Skeletal muscle satellite cell (primary cell): ENCODE data around the gene TP73.
A peak's percentile ranks its signal among the peaks of the same experiment; 100 is the strongest.

Experiments used
- H3K27me3 ChIP-seq: 2 replicates; pipeline ENCODE4 v1.7.0; 2013; ENCODE audit warnings: low read length; ENCODE audit not compliant: control insufficient read depth, insufficient read depth
- H3K36me3 ChIP-seq: 2 replicates; pipeline ENCODE4 v1.7.0; 2013; ENCODE audit warnings: mild to moderate bottlenecking, control low read depth, low read length; ENCODE audit not compliant: insufficient read depth
- H3K4me1 ChIP-seq: 2 replicates; pipeline ENCODE4 v1.7.0; 2013; ENCODE audit warnings: low read length; ENCODE audit not compliant: control insufficient read depth, insufficient read depth
- H3K4me2 ChIP-seq: 2 replicates; pipeline ENCODE4 v1.7.0; 2013; ENCODE audit warnings: mild to moderate bottlenecking, low read length
- H3K4me3 ChIP-seq: 2 replicates; pipeline ENCODE4 v1.7.0; 2013; ENCODE audit warnings: low read length
- H3K9ac ChIP-seq: 2 replicates; pipeline ENCODE4 v1.7.0; 2013; ENCODE audit warnings: mild to moderate bottlenecking, low read depth, low read length, moderate library complexity
- H3K9me3 ChIP-seq: replicated peaks from 2 replicates; pipeline ENCODE4 v1.7.0; 2013; ENCODE audit warnings: mild to moderate bottlenecking, control low read depth, low read length

Gene TP73

GRCh38 chr1:3691421-3692204 is 39.3 kb downstream of the TP73 start:
- no peak overlapping the region for H3K9ac ChIP-seq
- H3K4me1 ChIP-seq: no peaks in the 10 kb centered on the region
- peaks cover 10% of the 10 kb centered on the region for H3K27me3 ChIP-seq

GRCh38 chr1:3692598-3692997 is 40.3 kb downstream of the TP73 start:
- Histone ChIP-seq H3K9ac (no peak overlapping the region), H3K9me3 (no peaks in the 10 kb centered on the region), H3K36me3 (no peaks in the 10 kb centered on the region), H3K4me1 (no peaks in the 10 kb centered on the region), H3K27me3 (peaks cover 15% of the 10 kb centered on the region), H3K4me3 (no peak overlapping the region), H3K4me2 (no peak overlapping the region)

More at GRCh38 chr1:3691421-3692204, 39.3 kb downstream of the TP73 start:
- no peak overlapping the region for H3K4me3 ChIP-seq
- no peaks in the 10 kb centered on the region for H3K36me3 ChIP-seq
- H3K9me3 ChIP-seq: no peaks in the 10 kb centered on the region
- no peak overlapping the region for H3K4me2 ChIP-seq

- Histone ChIP-seq H3K9ac (no peak overlapping the region), H3K4me2 (no peak overlapping the region), H3K4me3 (no peak overlapping the region), H3K9me3 (no peaks in the 10 kb centered on the region), H3K27me3 (peaks cover 15% of the 10 kb centered on the region), H3K36me3 (no peaks in the 10 kb centered on the region), H3K4me1 (no peaks in the 10 kb centered on the region)
Observed at GRCh38 chr1:3693321-3693720, 41.0 kb downstream of the TP73 start.

- no peaks in the 10 kb centered on the region for H3K36me3 ChIP-seq
- no peaks in the 10 kb centered on the region for H3K4me1 ChIP-seq
- H3K4me3 ChIP-seq: peak overlapping the region; percentile 62
- H3K9me3 ChIP-seq: no peaks in the 10 kb centered on the region
- H3K9ac ChIP-seq: no peak overlapping the region
- peak overlapping the region; percentile 81 for H3K4me2 ChIP-seq
- H3K27me3 ChIP-seq: peaks cover 22% of the 10 kb centered on the region
Observed at GRCh38 chr1:3695326-3696217, 43.3 kb downstream of the TP73 start.

- H3K9ac ChIP-seq: no peak overlapping the region
- no peaks in the 10 kb centered on the region for H3K4me1 ChIP-seq
- H3K4me2 ChIP-seq: no peak overlapping the region
- H3K4me3 ChIP-seq: no peak overlapping the region
- no peaks in the 10 kb centered on the region for H3K36me3 ChIP-seq
- no peaks in the 10 kb centered on the region for H3K9me3 ChIP-seq
- peaks cover 26% of the 10 kb centered on the region for H3K27me3 ChIP-seq
Observed at GRCh38 chr1:3696689-3697088, 44.4 kb downstream of the TP73 start.

- no peak overlapping the region for H3K9ac ChIP-seq
- no peak overlapping the region for H3K4me2 ChIP-seq
- peaks cover 29% of the 10 kb centered on the region for H3K27me3 ChIP-seq
- H3K4me1 ChIP-seq: no peaks in the 10 kb centered on the region
- no peak overlapping the region for H3K4me3 ChIP-seq
- no peaks in the 10 kb centered on the region for H3K9me3 ChIP-seq
- H3K36me3 ChIP-seq: no peaks in the 10 kb centered on the region
Observed at GRCh38 chr1:3697104-3697503, 44.8 kb downstream of the TP73 start.

GRCh38 chr1:3697810-3698209 is 45.5 kb downstream of the TP73 start:
- H3K9me3 ChIP-seq: no peaks in the 10 kb centered on the region
- no peaks in the 10 kb centered on the region for H3K36me3 ChIP-seq
- H3K9ac ChIP-seq: no peak overlapping the region
- H3K4me3 ChIP-seq: no peak overlapping the region
- H3K4me1 ChIP-seq: no peaks in the 10 kb centered on the region
- H3K4me2 ChIP-seq: no peak overlapping the region
- peaks cover 32% of the 10 kb centered on the region for H3K27me3 ChIP-seq

- H3K9me3 ChIP-seq: no peaks in the 10 kb centered on the region
- no peak overlapping the region for H3K9ac ChIP-seq
- H3K36me3 ChIP-seq: no peaks in the 10 kb centered on the region
- no peak overlapping the region for H3K4me2 ChIP-seq
- H3K27me3 ChIP-seq: peaks cover 42% of the 10 kb centered on the region
- H3K4me1 ChIP-seq: peaks cover 8% of the 10 kb centered on the region
- no peak overlapping the region for H3K4me3 ChIP-seq
Observed at GRCh38 chr1:3698660-3699408, 46.5 kb downstream of the TP73 start.

GRCh38 chr1:3699596-3699995 is 47.3 kb downstream of the TP73 start:
- H3K27me3 ChIP-seq: peaks cover 50% of the 10 kb centered on the region

GRCh38 chr1:3700631-3701030 is 48.3 kb downstream of the TP73 start:
- no peak overlapping the region for H3K9ac ChIP-seq
- no peak overlapping the region for H3K4me3 ChIP-seq
- no peaks in the 10 kb centered on the region for H3K36me3 ChIP-seq
- H3K4me1 ChIP-seq: peaks cover 11% of the 10 kb centered on the region
- H3K9me3 ChIP-seq: no peaks in the 10 kb centered on the region
- H3K4me2 ChIP-seq: no peak overlapping the region
- peaks cover 57% of the 10 kb centered on the region for H3K27me3 ChIP-seq

More at GRCh38 chr1:3699596-3699995, 47.3 kb downstream of the TP73 start:
- Histone ChIP-seq H3K36me3 (no peaks in the 10 kb centered on the region), H3K9me3 (no peaks in the 10 kb centered on the region), H3K4me2 (no peak overlapping the region), H3K9ac (no peak overlapping the region), H3K4me3 (no peak overlapping the region), H3K4me1 (peaks cover 11% of the 10 kb centered on the region)

- Histone ChIP-seq H3K4me1 (peaks cover 11% of the 10 kb centered on the region), H3K9me3 (no peaks in the 10 kb centered on the region), H3K27me3 (peaks cover 49% of the 10 kb centered on the region), H3K9ac (no peak overlapping the region), H3K4me3 (no peak overlapping the region), H3K36me3 (no peaks in the 10 kb centered on the region), H3K4me2 (no peak overlapping the region)
Observed at GRCh38 chr1:3702528-3702927, 50.2 kb downstream of the TP73 start.
